HepG2 (cell line): ENCODE data around the gene TLN1. TPM values are rescaled to one million over a fixed set of nuclear protein-coding genes. Genes with fewer than 3 reads are reported as not detected.

Source experiments
- DDIT3 ChIP-seq: sonication (generic); formaldehyde crosslinking; IDR thresholded peaks from 2 replicates; pipeline ENCODE4 v1.4.0; 2020; ENCODE audit warnings: mild to moderate bottlenecking, missing genetic modification reagents
- ESRRA ChIP-seq: sonication (generic); formaldehyde crosslinking; IDR thresholded peaks from 2 replicates; pipeline ENCODE4 v1.5.1; 2020; ENCODE audit warnings: mild to moderate bottlenecking, low read depth, missing genetic modification reagents
- HMG20B ChIP-seq: conservative IDR thresholded peaks from 2 replicates; pipeline ENCODE4 v1.6.1; 2016; ENCODE audit warnings: missing genetic modification reagents, missing compliant biosample characterization
- MAX ChIP-seq: IDR thresholded peaks from 2 replicates; pipeline ENCODE4 v1.6.1; 2012; ENCODE audit warnings: inconsistent platforms
- MNT ChIP-seq: fragments of 450-650 bp; IDR thresholded peaks from 2 replicates; pipeline ENCODE4 v1.6.1; 2016
- NFRKB ChIP-seq: fragments of 450-650 bp; IDR thresholded peaks from 2 replicates; pipeline ENCODE4 v1.6.1; 2017
- PRDM4 ChIP-seq: sonication (generic); formaldehyde crosslinking; IDR thresholded peaks from 2 replicates; pipeline ENCODE4 v1.9.0; 2021; ENCODE audit warnings: missing genetic modification reagents, borderline replicate concordance
- TFDP1 ChIP-seq: IDR thresholded peaks from 2 replicates; pipeline ENCODE4 v1.6.1; 2016; ENCODE audit warnings: missing compliant biosample characterization, missing genetic modification reagents, borderline replicate concordance
- TOE1 ChIP-seq: sonication (generic); formaldehyde crosslinking; IDR thresholded peaks from 2 replicates; pipeline ENCODE4 v1.4.0; 2020; ENCODE audit warnings: mild to moderate bottlenecking, missing genetic modification reagents
- ZFP90 ChIP-seq: sonication (generic); formaldehyde crosslinking; IDR thresholded peaks from 2 replicates; pipeline ENCODE4 v1.8.0; 2022; ENCODE audit warnings: missing genetic modification reagents, mild to moderate bottlenecking, inconsistent platforms, borderline replicate concordance
- ZNF17 ChIP-seq: sonication (generic); formaldehyde crosslinking; IDR thresholded peaks from 2 replicates; pipeline ENCODE4 v1.5.0; 2020; ENCODE audit warnings: mild to moderate bottlenecking, missing genetic modification reagents
- ZNF451 ChIP-seq: sonication (generic); formaldehyde crosslinking; IDR thresholded peaks from 2 replicates; pipeline ENCODE4 v1.5.0; 2020; ENCODE audit warnings: mild to moderate bottlenecking, missing genetic modification reagents
- ZNF543 ChIP-seq: sonication (generic); formaldehyde crosslinking; IDR thresholded peaks from 2 replicates; pipeline ENCODE4 v1.4.0; 2020; ENCODE audit warnings: mild to moderate bottlenecking, missing genetic modification reagents
- ZNF747 ChIP-seq: sonication (generic); formaldehyde crosslinking; IDR thresholded peaks from 2 replicates; pipeline ENCODE4 v1.8.1; 2023; ENCODE audit warnings: missing genetic modification reagents, mild to moderate bottlenecking, borderline replicate concordance
- ZNF878 ChIP-seq: sonication (generic); formaldehyde crosslinking; IDR thresholded peaks from 2 replicates; pipeline ENCODE4 v1.8.1; 2023; ENCODE audit warnings: mild to moderate bottlenecking, missing genetic modification reagents, moderate library complexity
- polyA plus RNA-seq, 8 experiments: library from polyadenylated mRNA; depleted of rRNA in 3 of 8; stranded (reverse) in 7 of 8; unstranded in 1 of 8; fragments of >200 nt; fragmentation: Illumina TruSeq in 4 of 8; extraction: Trizol in 4 of 8; gene quantifications; 2 replicates each; pipeline versions ENCODE4 v1.2.1 to v1.2.3, GENCODE V29; 2011 to 2016; ENCODE audit warnings: low read depth in 4 of 8, missing spikeins in 1 of 8, mixed read lengths in 1 of 8; ENCODE audit not compliant: insufficient read depth in 1 of 8
- total RNA-seq, 5 experiments: library from RNA; depleted of rRNA; stranded (reverse); fragments of >200 nt; fragmentation: Illumina TruSeq; extraction: Trizol; gene quantifications; 2 replicates each; pipeline ENCODE4 v1.2.3, GENCODE V29; 2016; ENCODE audit warnings: low read depth in 1 of 5
- TF ChIP-seq, protein P1 (sequence below): sonication (generic); formaldehyde crosslinking; IDR thresholded peaks from 2 replicates; pipeline ENCODE4 v1.5.1; 2020; ENCODE audit warnings: mild to moderate bottlenecking, missing genetic modification reagents, borderline replicate concordance
- TF ChIP-seq, protein P2 (sequence below): sonication (generic); formaldehyde crosslinking; IDR thresholded peaks from 2 replicates; pipeline ENCODE4 v1.4.0; 2020; ENCODE audit warnings: missing genetic modification reagents

Gene TLN1
- total and polyA plus RNA-seq, 2 of the 13 experiments (the other 11 are each of a cell fraction or from before 2014, with no cell fraction given), result 35.2 to 51.8 TPM

- TF ChIP-seq PRDM4 (CRISPR knock-in tag) (no peak), DDIT3 (CRISPR knock-in tag) (0 out of 2 replicates have a peak, but pooled peaks have one; percentile 53), NFRKB (no peak), MNT (peak; percentile 93), ZNF747 (CRISPR knock-in tag) (peak; percentile 100), TFDP1 (CRISPR knock-in tag) (peak; percentile 98), MAX (peak; percentile 99), ZNF17 (no peak), ESRRA (CRISPR knock-in tag) (peak; percentile 87), HMG20B (CRISPR knock-in tag) (peak; percentile 78; the same call in 1 of the 2 replicates), ZNF878 (CRISPR knock-in tag) (peak; percentile 96), ZFP90 (CRISPR knock-in tag) (peak; percentile 97), TOE1 (CRISPR knock-in tag) (0 out of 2 replicates have a peak, but pooled peaks have one; percentile 34), ZNF543 (peak; percentile 80), ZNF451 (CRISPR knock-in tag) (peak; percentile 65; the same call in 1 of the 2 replicates)
- TF ChIP-seq, protein P1, sequence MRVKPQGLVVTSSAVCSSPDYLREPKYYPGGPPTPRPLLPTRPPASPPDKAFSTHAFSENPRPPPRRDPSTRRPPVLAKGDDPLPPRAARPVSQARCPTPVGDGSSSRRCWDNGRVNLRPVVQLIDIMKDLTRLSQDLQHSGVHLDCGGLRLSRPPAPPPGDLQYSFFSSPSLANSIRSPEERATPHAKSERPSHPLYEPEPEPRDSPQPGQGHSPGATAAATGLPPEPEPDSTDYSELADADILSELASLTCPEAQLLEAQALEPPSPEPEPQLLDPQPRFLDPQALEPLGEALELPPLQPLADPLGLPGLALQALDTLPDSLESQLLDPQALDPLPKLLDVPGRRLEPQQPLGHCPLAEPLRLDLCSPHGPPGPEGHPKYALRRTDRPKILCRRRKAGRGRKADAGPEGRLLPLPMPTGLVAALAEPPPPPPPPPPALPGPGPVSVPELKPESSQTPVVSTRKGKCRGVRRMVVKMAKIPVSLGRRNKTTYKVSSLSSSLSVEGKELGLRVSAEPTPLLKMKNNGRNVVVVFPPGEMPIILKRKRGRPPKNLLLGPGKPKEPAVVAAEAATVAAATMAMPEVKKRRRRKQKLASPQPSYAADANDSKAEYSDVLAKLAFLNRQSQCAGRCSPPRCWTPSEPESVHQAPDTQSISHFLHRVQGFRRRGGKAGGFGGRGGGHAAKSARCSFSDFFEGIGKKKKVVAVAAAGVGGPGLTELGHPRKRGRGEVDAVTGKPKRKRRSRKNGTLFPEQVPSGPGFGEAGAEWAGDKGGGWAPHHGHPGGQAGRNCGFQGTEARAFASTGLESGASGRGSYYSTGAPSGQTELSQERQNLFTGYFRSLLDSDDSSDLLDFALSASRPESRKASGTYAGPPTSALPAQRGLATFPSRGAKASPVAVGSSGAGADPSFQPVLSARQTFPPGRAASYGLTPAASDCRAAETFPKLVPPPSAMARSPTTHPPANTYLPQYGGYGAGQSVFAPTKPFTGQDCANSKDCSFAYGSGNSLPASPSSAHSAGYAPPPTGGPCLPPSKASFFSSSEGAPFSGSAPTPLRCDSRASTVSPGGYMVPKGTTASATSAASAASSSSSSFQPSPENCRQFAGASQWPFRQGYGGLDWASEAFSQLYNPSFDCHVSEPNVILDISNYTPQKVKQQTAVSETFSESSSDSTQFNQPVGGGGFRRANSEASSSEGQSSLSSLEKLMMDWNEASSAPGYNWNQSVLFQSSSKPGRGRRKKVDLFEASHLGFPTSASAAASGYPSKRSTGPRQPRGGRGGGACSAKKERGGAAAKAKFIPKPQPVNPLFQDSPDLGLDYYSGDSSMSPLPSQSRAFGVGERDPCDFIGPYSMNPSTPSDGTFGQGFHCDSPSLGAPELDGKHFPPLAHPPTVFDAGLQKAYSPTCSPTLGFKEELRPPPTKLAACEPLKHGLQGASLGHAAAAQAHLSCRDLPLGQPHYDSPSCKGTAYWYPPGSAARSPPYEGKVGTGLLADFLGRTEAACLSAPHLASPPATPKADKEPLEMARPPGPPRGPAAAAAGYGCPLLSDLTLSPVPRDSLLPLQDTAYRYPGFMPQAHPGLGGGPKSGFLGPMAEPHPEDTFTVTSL (CRISPR knock-in tag), result no peak; the same call in none of the 2 replicates
- TF ChIP-seq, protein P2, sequence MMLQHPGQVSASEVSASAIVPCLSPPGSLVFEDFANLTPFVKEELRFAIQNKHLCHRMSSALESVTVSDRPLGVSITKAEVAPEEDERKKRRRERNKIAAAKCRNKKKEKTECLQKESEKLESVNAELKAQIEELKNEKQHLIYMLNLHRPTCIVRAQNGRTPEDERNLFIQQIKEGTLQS (CRISPR knock-in tag), result peak; percentile 74; the same call in 1 of the 2 replicates
Observed at GRCh38 chr9:35657546-35658136, 74.4 kb downstream of the TLN1 start, which contains the start of gene RMRP (continued).
